ENCODE results near the gene COL20A1.
A peak's percentile ranks its signal among the peaks of the same experiment; 100 is the strongest.

COL20A1 gene

GRCh38 chr20:63278661-63279060, 14.3 kb upstream of the COL20A1 start:
- no peak for DNase-seq

DNA sequence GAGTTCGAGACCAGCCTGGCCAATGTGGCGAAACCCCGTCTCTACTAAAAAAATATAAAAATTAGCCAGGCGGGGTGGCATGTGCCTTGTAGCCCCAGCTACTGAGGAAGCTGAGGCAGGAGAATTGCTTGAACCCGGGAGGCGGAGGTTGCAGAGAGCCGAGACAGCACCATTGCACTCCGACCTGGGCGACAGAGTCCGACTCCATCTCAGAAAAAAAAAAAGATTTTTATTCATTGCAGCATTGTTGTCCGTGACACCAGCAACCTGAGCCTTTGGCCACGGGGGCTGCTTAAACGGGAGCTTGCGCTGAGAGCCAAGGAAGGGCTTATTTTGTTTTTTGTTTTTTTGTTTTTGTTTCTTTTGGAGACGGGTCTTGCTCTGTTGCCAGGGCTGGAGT, 13.1 kb upstream of the COL20A1 start:
- DNase-seq, result no peak

DNA sequence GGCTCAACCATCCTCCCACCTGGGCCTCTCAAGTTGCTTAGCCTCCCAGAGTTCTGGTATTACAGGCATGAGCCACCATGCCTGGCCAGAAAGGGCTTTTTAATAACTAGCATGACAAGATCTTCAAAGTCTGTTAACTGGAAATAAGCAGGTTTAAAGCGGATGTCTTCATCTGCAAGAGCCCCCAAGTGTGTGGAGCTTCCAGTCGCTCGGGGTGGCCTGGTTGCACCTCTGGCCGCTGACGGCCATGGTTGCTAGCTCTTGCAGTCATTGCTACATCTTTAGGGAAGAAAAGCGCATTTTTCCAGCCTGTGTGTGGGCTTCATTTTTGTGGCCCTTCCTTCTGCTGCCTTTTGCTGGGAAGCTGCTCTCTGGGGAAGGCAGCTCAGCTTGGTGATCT, 12.6 kb upstream of the COL20A1 start:
- DNase-seq, result no peak

DNA sequence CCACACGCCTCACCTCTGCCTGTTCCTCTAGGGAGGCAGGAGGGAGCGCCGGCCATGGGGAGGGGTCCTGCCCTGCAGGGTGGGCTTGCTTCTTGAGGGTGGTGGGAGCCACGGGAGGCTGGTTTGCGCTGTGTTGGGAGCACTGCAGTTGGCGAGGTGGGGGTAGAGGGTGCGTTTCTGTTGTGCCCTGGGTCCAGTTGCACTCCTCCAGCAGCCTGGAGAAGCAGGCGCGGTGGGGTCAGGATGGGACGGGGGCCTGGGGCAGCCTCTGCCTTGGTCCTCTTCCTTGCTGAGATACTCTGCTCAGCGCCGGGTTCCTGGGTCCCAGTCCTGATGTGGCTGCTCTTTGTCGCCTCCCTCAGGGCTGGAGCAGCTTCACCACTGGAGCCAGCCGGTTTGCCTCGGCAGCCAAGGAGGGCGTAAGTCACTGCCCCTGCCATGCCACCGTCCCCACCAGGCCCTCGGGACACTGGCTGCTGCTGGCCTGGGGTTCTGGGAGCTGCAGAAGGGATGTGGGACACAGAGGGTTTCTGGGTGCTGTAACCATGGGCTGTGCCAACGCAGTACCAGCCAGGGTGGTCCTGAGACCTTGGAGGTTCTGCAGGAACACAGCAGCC, 11.9 kb upstream of the COL20A1 start:
- no peak for DNase-seq

- DNase-seq, result no peak
These were observed 11.0 kb upstream of the COL20A1 start for GRCh38 chr20:63281742-63282665.

DNA sequence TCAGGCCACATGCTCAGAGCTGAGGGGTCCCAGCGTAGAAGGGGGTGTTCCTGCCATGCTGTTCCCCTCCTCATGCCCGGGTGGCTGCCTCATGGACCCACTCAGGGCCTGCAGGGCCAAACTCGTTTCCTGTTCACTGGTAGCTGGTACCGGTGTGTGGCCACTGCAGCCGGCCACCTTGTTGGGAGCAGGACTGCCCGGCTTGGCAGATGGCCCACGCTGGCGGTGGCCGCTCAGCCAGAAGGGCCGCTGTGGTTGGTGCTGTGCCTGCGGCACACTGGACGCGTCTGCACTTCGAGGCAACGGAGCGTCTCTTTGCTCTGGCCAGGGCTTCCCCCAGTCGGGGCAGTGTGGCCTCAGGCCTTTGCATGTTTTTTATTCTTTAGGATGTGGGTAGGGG, 10.0 kb upstream of the COL20A1 start:
- no peak for DNase-seq

DNA sequence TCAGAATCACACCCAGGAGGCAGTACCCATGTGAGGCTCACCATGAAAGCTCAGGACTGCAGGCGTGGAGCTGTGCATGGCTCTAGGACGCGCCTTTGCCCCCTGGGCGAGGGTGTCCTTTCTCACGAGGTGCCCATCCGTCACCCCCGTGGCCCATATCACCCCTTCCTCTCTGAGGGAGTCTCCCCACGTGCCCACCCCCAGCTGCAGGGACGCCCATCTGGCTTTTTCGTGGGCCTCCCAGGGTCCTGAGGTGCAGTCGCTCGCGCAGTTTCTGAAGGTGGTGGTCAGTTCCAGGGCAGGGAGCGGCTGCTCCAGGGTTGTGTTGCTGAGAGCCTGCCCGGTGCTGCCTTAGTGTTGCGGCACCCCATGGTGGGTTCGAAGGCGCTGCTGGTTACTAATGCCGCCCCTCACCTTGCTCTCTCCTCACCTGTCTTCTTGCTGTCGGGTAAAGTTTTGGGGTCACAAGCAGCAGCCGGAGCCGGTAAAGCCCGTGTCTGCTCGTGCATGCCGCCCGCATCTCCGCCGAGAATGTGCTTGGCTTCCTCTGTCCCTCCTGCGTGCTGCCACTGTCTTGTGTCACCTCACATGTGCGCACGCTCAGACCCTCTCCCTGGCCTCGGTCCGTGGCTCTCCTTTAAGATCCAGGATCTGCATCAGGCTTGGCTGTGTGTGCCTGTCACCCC, 9.4 kb upstream of the COL20A1 start:
- DNase-seq, result no peak

DNA sequence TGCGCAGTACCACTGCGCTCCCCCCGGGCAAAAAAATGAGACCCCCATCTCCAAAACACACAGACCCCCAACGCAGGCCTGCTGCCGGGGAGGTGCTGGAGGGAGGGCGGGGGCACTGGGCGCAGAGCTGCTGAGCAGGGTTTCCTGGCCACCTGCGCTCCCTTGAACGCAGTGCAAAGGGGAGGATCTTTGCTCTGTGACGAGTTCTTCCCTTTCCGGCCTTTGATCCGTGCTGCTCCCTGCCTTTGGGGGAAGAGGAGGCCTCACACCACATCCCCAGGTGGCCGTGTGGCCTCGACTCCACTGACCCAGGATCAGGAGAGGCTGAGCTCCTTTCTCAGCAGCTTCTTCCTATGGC, 8.9 kb upstream of the COL20A1 start:
- DNase-seq, result peak; percentile 34

- DNase-seq, result no peak
These were observed 8.4 kb upstream of the COL20A1 start for GRCh38 chr20:63284544-63284949.

- no peak for DNase-seq
These were observed 7.9 kb upstream of the COL20A1 start for GRCh38 chr20:63284981-63285524.

DNA sequence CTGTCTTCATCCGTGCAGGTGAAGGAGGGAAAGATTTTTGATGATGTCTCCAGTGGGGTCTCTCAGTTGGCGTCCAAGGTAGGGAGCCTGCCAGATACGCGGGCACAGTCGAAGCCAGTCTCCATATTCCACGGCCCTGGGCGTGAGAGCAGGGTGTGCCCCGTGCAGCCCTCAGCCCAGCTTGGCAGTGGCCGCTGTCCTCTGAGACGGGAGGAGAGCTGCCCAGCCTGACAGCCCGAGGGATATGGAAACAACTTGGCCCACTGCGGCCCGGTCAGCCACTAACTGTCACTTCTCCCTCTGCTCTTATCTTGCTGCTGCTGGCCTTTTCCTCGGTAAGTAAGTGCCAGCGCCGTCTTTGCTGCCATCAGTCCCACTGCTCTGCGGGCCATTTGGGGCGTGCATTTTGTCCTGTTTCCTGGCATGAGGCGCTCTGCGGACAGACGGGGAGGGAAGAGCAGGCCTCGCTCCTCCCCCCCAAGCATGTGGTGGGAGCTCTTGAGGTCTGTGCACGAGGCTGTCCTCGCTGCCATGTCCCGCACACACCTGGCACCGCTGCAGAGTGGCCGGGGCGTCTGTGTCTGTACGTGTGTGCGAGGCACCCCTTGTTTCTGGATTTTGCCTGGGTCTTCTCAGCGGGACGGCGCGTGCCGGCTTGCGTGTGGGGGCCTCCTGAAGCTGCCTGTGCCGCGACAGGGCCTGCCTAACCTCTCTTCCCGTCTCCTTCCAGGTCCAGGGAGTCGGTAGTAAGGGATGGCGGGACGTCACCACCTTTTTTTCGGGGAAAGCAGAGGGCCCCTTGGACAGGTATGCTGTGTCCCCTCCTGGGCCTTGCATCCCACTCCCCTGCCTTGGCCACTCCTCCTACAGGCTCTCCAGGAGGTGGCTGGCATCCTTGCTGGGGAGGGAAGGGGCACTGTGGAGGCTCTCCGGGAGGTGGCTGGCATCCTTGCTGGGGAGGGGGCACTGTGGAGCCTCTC, 7.1 kb upstream of the COL20A1 start:
- no peak for DNase-seq

GRCh38 chr20:63286781-63287696, 5.9 kb upstream of the COL20A1 start:
- no peak for DNase-seq

DNA sequence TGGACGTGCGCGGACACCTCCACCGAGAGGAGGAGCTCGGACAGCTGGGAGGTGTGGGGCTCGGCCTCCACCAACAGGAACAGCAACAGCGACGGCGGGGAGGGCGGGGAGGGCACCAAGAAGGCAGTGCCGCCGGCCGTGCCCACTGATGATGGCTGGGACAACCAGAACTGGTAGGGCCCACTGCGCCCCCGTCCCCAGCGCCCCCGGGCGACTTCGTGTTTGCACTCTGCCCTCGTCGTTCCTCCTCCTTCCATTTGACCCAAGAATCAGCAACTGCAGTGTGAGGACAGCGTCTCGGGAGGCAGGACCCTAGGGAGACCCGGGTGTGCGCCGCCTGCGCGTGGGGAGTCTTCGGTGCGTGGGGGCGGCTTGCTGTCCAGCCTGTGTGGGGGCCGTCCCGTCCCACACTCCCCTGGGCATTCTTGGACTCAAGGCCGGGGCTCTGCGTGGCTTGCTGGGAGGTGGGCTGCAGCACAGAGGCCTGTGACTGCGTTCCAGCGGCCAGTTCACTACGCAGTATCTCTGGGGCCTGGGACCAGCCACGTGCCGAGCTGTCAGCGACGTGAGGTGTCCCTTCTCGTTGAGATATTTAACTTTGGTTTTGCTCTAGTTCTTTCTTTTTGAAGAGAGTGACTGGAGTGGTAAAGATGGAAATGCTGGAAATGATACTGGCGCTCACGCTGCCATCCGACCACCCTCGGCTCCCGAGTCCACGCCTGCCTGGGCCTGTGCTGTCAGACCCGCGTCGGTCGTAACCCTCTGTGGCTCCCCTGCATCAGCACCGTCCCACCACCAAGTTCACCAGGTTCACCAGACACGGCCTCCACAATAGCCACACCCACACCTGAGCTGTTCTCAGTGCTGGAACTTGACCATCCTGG, 5.0 kb upstream of the COL20A1 start:
- no peak for DNase-seq

- no peak for DNase-seq
These were observed 4.3 kb upstream of the COL20A1 start for GRCh38 chr20:63288581-63289251.

GRCh38 chr20:63289311-63290135, 3.5 kb upstream of the COL20A1 start:
- no peak for DNase-seq

DNA sequence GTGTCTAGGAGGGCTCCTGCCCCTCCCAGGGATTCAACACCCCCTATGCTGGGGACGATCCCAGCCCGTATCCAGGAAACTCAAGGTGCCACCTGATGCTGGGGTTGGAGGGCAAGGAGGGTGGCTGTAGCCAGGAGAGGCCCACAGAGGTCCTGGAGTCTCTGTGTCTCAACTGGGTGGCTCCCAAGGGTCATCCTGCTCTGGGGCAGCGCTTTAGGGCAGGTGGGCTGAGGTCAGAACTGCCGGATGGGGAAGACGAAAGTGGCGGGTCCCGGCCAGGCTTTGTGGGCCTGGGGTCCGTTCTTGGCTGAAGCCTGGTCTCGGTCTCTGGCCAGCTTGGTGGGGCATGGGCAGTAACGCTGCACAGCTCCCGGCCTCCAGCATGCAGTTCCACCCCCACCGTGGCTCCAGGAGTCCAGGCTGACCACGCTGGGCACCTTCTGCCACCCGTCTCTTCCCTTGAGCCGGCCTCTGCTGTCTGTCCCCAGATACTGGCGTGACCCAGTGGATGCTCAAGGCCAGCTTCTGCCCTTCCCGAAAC, 2.8 kb upstream of the COL20A1 start:
- no peak for DNase-seq

DNA sequence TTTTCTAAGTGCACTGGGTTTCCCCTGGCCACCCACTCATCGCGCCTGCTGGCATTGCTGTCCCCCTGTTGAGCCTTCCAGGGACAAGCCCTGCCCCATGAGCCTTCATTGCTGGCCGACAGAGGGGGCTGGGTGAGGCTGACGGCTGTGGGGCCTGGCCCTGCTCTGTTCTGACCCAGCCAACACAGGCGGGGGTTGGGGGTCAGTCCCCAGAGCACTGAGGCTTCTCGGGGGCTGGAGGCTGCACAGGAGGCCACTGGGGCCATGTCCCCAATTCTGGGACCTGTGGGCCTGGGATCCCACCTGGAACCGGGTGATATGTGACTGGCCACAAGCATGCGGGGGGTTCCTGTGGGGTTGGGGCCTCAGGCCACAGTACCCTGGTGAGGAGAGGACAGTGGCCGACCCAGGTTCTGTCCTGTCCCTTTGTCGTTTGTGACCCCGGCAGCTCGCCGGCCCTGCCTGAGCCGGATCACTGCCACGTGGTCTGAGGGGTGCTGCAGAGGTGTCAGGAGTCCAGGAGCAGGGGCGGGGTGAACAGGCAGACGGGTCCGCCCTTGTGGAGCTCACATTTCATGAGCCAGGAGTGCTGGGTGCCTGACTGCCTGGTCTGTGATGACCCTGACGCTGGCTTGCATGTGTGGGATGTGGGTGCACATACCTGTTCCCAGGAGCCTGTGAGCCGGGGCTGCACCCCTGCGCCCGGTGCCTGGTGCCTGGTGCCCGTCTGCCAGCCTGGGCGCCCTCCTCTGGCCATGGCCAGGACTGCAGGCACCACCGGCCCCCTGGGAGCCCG, 2.1 kb upstream of the COL20A1 start:
- peak; percentile 79 for DNase-seq

DNA sequence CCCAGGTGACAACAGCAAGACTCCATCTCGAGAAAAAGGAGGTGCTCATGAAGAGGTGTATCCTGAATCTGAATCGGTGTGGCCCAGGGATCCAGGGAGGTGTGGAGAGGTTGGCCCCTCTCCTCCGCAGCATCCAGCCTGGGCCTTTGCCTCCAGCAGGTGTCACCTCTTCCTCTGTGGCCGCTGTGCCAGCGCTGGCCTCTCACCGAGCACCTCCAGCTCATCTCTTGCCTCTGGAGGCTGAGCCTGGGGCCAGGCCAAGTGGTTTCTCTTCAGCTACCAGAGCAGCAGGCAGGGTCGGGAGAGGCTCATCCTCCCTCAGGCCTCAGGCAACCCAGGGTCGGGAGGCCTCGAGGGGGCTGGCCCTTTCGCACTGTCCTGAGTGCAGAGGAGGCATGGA, 1.2 kb upstream of the COL20A1 start:
- no peak for DNase-seq

Measured in stimulated activated CD4-positive, alpha-beta T cell treated with anti-CD3 and anti-CD28 coated beads, Interleukin-15, amount 100 ng/mL, for 24 hours (primary cell).